Islet of Langerhans (tissue), 1 donor: ENCODE results near the gene SIX1.

Experiments used
- FAIRE-seq: peaks from one replicate; lab custom pipeline; 2011; peaks lifted over from hg19 to GRCh38; lab: Jason Lieb, UNC

SIX1 gene

GRCh38 chr14:60641742-60642269 lies 7.5 kb downstream of the SIX1 start:
- FAIRE-seq = no peak

GRCh38 chr14:60640859-60641741 lies 8.2 kb downstream of the SIX1 start:
- FAIRE-seq = no peak

- FAIRE-seq = no peak
Observed at GRCh38 chr14:60639674-60640073, 9.6 kb downstream of the SIX1 start.

GRCh38 chr14:60637479-60638315 lies 11.6 kb downstream of the SIX1 start:
- no peak for FAIRE-seq

- no peak for FAIRE-seq
Observed at GRCh38 chr14:60636879-60637478, 12.3 kb downstream of the SIX1 start.

GRCh38 chr14:60634153-60634552 lies 15.1 kb downstream of the SIX1 start:
- no peak for FAIRE-seq

- no peak for FAIRE-seq
Observed at GRCh38 chr14:60632777-60633176, 16.5 kb downstream of the SIX1 start.

- FAIRE-seq = no peak
Observed at GRCh38 chr14:60632257-60632656, 17.0 kb downstream of the SIX1 start.

- no peak for FAIRE-seq
Observed at GRCh38 chr14:60631842-60632241, 17.4 kb downstream of the SIX1 start.

GRCh38 chr14:60630129-60630528 lies 19.1 kb downstream of the SIX1 start:
- FAIRE-seq = no peak

- FAIRE-seq = no peak
Observed at GRCh38 chr14:60628892-60629291, 20.4 kb downstream of the SIX1 start.

- no peak for FAIRE-seq
Observed at GRCh38 chr14:60622917-60623257, 26.4 kb downstream of the SIX1 start.

GRCh38 chr14:60622210-60622916 lies 26.9 kb downstream of the SIX1 start:
- no peak for FAIRE-seq

GRCh38 chr14:60621386-60621785 lies 27.9 kb downstream of the SIX1 start:
- FAIRE-seq = no peak

- no peak for FAIRE-seq
Observed at GRCh38 chr14:60618241-60618640, 31.0 kb downstream of the SIX1 start.

GRCh38 chr14:60616461-60616959 lies 32.8 kb downstream of the SIX1 start:
- no peak for FAIRE-seq

GRCh38 chr14:60602291-60602690 lies 47.0 kb downstream of the SIX1 start:
- FAIRE-seq = no peak

- FAIRE-seq = no peak
Observed at GRCh38 chr14:60599727-60600126, 49.5 kb downstream of the SIX1 start.

GRCh38 chr14:60596139-60596538 lies 53.1 kb downstream of the SIX1 start:
- no peak for FAIRE-seq

- FAIRE-seq = no peak
Observed at GRCh38 chr14:60594062-60594461, 55.2 kb downstream of the SIX1 start.
